ENCODE data around the gene EMX1.
A peak's percentile ranks its signal among the peaks of the same experiment; 100 is the strongest.

Gene EMX1

GRCh38 chr2:72917138-72917876 lies at the start of gene EMX1:
TSS of gene EMX1 (plus strand) at chr2:72917519. CDS start at chr2:72917853, 334 bp downstream.
- DNase-seq, result peak; percentile 29 to 92

GRCh38 chr2:72871060-72871459 lies 46.3 kb upstream of the EMX1 start:
- no peak for DNase-seq

- DNase-seq, result no peak
Observed at GRCh38 chr2:72871880-72872279, 45.4 kb upstream of the EMX1 start.

GRCh38 chr2:72883356-72883962 lies 33.9 kb upstream of the EMX1 start:
- no peak for DNase-seq

- peak in 1 of 2 experiments; percentile 35 for DNase-seq
Observed at GRCh38 chr2:72886505-72887031, 30.8 kb upstream of the EMX1 start.

- DNase-seq, result peak; percentile 48 to 92
Observed at GRCh38 chr2:72887032-72887739, 30.1 kb upstream of the EMX1 start, which contains the start of gene SPR. TSS of gene SPR (plus strand) at chr2:72887408. CDS start at chr2:72887433, 25 bp downstream.

- DNase-seq, result peak; percentile 86 to 94
Observed at GRCh38 chr2:72887740-72888437, 29.4 kb upstream of the EMX1 start.

GRCh38 chr2:72888438-72889202 lies 28.7 kb upstream of the EMX1 start:
- DNase-seq, result no peak

GRCh38 chr2:72889991-72890390 lies 27.3 kb upstream of the EMX1 start:
- no peak for DNase-seq

- DNase-seq, result no peak
Observed at GRCh38 chr2:72891091-72891818, 26.1 kb upstream of the EMX1 start.

- peak; percentile 45 to 80 for DNase-seq
Observed at GRCh38 chr2:72892506-72893173, 24.7 kb upstream of the EMX1 start.

GRCh38 chr2:72893594-72894319 lies 23.6 kb upstream of the EMX1 start:
- peak; percentile 46 to 85 for DNase-seq

- DNase-seq, result no peak
Observed at GRCh38 chr2:72894514-72894913, 22.8 kb upstream of the EMX1 start.

GRCh38 chr2:72895154-72895553 lies 22.2 kb upstream of the EMX1 start:
- no peak for DNase-seq

- no peak for DNase-seq
Observed at GRCh38 chr2:72895759-72896281, 21.5 kb upstream of the EMX1 start.

GRCh38 chr2:72896446-72896845 lies 20.9 kb upstream of the EMX1 start:
- DNase-seq, result no peak

GRCh38 chr2:72897785-72898584 lies 19.3 kb upstream of the EMX1 start:
- no peak for DNase-seq

- no peak for DNase-seq
Observed at GRCh38 chr2:72898585-72898906, 18.8 kb upstream of the EMX1 start.

GRCh38 chr2:72900191-72900825 lies 17.0 kb upstream of the EMX1 start:
- no peak for DNase-seq

Data from NCI-H526 (cell line).